ENCODE results near the gene FAM53B. TPM values are rescaled to one million over a fixed set of nuclear protein-coding genes. Genes with fewer than 3 reads are reported as not detected.
A peak's percentile ranks its signal among the peaks of the same experiment; 100 is the strongest.

FAM53B gene
- total and polyA plus RNA-seq, 8 donors = 12.8 to 34.6 (median 23.0) TPM

GRCh38 chr10:124622158-124622557 is 122.0 kb downstream of the FAM53B start:
- H3K27ac ChIP-seq = no peak overlapping the region

DNA sequence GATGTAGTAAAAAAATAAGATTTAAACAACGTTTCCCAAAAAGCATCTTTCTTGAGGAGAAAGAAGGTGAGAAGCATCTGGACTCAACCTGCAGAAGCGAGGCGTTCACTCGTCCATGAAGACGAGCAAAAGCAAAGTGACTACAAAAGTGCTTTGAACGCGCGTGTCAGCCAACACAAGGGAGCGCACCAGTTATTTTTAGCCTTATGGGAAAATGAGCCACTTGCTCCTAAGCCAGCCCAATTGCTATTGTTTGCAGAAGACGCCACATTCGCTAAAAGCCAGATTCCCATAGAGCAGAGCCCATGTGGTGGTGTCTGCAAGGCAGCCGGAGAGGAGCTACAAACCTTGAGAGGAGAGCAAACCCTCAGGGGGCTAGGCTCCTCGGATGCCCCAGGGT is 122.5 kb downstream of the FAM53B start:
- intact Hi-C loops (cut with DNase I) = no loop called here
- H3K9me3 ChIP-seq = no peaks in the 10 kb centered on the region
- H3K4me1 ChIP-seq = peaks cover 6 to 34% of the 10 kb centered on the region in 2 donors
- TF ChIP-seq, protein P1, sequence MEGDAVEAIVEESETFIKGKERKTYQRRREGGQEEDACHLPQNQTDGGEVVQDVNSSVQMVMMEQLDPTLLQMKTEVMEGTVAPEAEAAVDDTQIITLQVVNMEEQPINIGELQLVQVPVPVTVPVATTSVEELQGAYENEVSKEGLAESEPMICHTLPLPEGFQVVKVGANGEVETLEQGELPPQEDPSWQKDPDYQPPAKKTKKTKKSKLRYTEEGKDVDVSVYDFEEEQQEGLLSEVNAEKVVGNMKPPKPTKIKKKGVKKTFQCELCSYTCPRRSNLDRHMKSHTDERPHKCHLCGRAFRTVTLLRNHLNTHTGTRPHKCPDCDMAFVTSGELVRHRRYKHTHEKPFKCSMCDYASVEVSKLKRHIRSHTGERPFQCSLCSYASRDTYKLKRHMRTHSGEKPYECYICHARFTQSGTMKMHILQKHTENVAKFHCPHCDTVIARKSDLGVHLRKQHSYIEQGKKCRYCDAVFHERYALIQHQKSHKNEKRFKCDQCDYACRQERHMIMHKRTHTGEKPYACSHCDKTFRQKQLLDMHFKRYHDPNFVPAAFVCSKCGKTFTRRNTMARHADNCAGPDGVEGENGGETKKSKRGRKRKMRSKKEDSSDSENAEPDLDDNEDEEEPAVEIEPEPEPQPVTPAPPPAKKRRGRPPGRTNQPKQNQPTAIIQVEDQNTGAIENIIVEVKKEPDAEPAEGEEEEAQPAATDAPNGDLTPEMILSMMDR (IDR thresholded peaks at IDR 0.05) = no peak
- no peak overlapping the region for H3K27ac ChIP-seq
- DNase-seq (no peak), ATAC-seq (no peak)
- peaks cover 0 to 34% of the 10 kb centered on the region in 2 donors for H3K36me3 ChIP-seq
- H3K27me3 ChIP-seq = no peaks in the 10 kb centered on the region
- no peak overlapping the region for H3K4me3 ChIP-seq

More at GRCh38 chr10:124622158-124622557, 122.0 kb downstream of the FAM53B start:
- H3K27me3 ChIP-seq = no peaks in the 10 kb centered on the region
- TF ChIP-seq, protein P1 (IDR thresholded peaks at IDR 0.05) = no peak
- no peak for ATAC-seq
- no peak for DNase-seq
- H3K36me3 ChIP-seq = peaks cover 0 to 29% of the 10 kb centered on the region in 2 donors
- intact Hi-C loops (cut with DNase I) = no loop called here
- no peak overlapping the region for H3K4me3 ChIP-seq
- no peaks in the 10 kb centered on the region for H3K9me3 ChIP-seq
- H3K4me1 ChIP-seq = peaks cover 12 to 40% of the 10 kb centered on the region in 2 donors

GRCh38 chr10:124619802-124620490 is 124.2 kb downstream of the FAM53B start:
- ATAC-seq = no peak
- no peaks in the 10 kb centered on the region for H3K27me3 ChIP-seq
- no peak for DNase-seq
- intact Hi-C loops (cut with DNase I) = no loop called here
- H3K27ac ChIP-seq = peak overlapping the region in 1 of 2 donors; percentile 34
- peaks cover 4 to 30% of the 10 kb centered on the region in 2 donors for H3K4me1 ChIP-seq
- TF ChIP-seq, protein P1 (IDR thresholded peaks at IDR 0.05) = no peak
- H3K9me3 ChIP-seq = no peaks in the 10 kb centered on the region
- no peak overlapping the region for H3K4me3 ChIP-seq
- H3K36me3 ChIP-seq = peaks cover 0 to 37% of the 10 kb centered on the region in 2 donors

DNA sequence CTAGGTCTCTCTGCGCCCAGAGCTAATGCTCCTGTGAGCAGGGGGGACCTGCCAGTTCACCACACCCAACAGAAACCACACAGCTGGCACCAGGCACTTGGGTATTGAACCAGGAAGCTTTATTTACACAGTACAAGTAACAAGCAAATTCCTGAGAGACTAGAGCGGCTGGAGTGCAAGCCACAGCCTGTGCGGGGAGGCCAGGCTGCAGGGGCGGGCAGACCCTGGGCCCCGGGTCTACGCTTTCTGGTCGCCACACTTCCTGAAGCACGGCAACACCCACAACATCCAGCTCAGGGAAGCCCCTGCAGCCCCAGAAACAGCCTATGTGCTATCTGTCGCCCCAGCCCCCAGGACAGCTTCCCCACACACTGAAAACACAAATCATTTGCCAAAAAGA is 125.0 kb downstream of the FAM53B start:
- DNase-seq (peak in 1 of 4 donors; percentile 64), ATAC-seq (peak; percentile 89)
- intact Hi-C loops (cut with DNase I) = no loop called here
- Histone ChIP-seq H3K27ac (peak overlapping the region in 1 of 2 donors; percentile 34), H3K27me3 (no peaks in the 10 kb centered on the region), H3K36me3 (peaks cover 0 to 37% of the 10 kb centered on the region in 2 donors), H3K9me3 (no peaks in the 10 kb centered on the region), H3K4me3 (no peak overlapping the region), H3K4me1 (peaks cover 4 to 30% of the 10 kb centered on the region in 2 donors)
- TF ChIP-seq, protein P1 (IDR thresholded peaks at IDR 0.05) = no peak

GRCh38 chr10:124618470-124619073 is 125.6 kb downstream of the FAM53B start:
- DNase-seq (no peak), ATAC-seq (peak; percentile 19)
- peaks cover 4 to 33% of the 10 kb centered on the region in 2 donors for H3K4me1 ChIP-seq
- peak overlapping the region in 1 of 2 donors; percentile 34 for H3K27ac ChIP-seq
- TF ChIP-seq, protein P1 (IDR thresholded peaks at IDR 0.05) = no peak
- H3K9me3 ChIP-seq = no peaks in the 10 kb centered on the region
- no peak overlapping the region for H3K4me3 ChIP-seq
- H3K27me3 ChIP-seq = no peaks in the 10 kb centered on the region
- H3K36me3 ChIP-seq = peaks cover 0 to 37% of the 10 kb centered on the region in 2 donors
- intact Hi-C loops (cut with DNase I) = no loop called here
